HEK293 (cell line): Measurements from ENCODE around the gene SYNGR3.

Experiments used
- CTCF ChIA-PET: fragments of 350-600 bp; formaldehyde crosslinking; extraction: SDS; loops from one replicate; lab custom pipeline; 2021; ENCODE audit warnings: antibody characterized with exemption; lab: Yijun Ruan, JAX
- POLR2A ChIA-PET: fragments of 300-600 bp; formaldehyde crosslinking; extraction: SDS; loops from one replicate; lab custom pipeline; 2020; ENCODE audit warnings: antibody characterized with exemption, inconsistent platforms; lab: Yijun Ruan, JAX
- H3K27ac ChIP-seq: fragments of 200-500 bp; sonication (Bioruptor generic); 2 replicates; pipeline ENCODE4 v1.5.1; 2014; ENCODE audit warnings: low read depth, low read length, control low read depth, inconsistent platforms; ENCODE audit errors: extremely low read depth
- H3K36me3 ChIP-seq, 2 experiments: fragments of 200-500 bp in 1 of 2; sonication (Bioruptor generic) in 1 of 2; 1 replicate in 1 of 2; 2 replicates in 1 of 2; pipeline ENCODE4 v1.5.1; 2014 to 2017; ENCODE audit warnings: inconsistent platforms in 2 of 2, low read length in 2 of 2; ENCODE audit not compliant: control insufficient read depth in 2 of 2, insufficient read depth in 1 of 2
- H3K4me1 ChIP-seq: fragments of 200-500 bp; sonication (Bioruptor generic); 2 replicates; pipeline ENCODE4 v1.5.1; 2014; ENCODE audit warnings: mild to moderate bottlenecking, low read length, inconsistent platforms; ENCODE audit not compliant: control insufficient read depth, insufficient read depth
- H3K4me3 ChIP-seq: 2 replicates; pipeline ENCODE4 v1.5.1; 2011; ENCODE audit warnings: low read depth, mild to moderate bottlenecking, control low read depth, low read length, moderate library complexity
- H3K9me3 ChIP-seq: fragments of 200-500 bp; sonication (Bioruptor generic); 2 replicates; pipeline ENCODE4 v1.5.1; 2014; ENCODE audit warnings: low read depth, low read length, inconsistent platforms; ENCODE audit not compliant: control insufficient read depth, insufficient read depth
- GLIS2 ChIP-seq: fragments of 450-650 bp; formaldehyde crosslinking; IDR thresholded peaks from 2 replicates; pipeline ENCODE4 v1.5.1; 2016; ENCODE audit warnings: missing biosample characterization, missing genetic modification characterization
- KLF9 ChIP-seq: fragments of 450-650 bp; formaldehyde crosslinking; IDR thresholded peaks from 2 replicates; pipeline ENCODE4 v1.5.1; 2016; ENCODE audit warnings: missing biosample characterization, missing genetic modification characterization, low read depth
- SCRT2 ChIP-seq: fragments of 450-650 bp; formaldehyde crosslinking; IDR thresholded peaks from 2 replicates; pipeline ENCODE4 v1.5.1; 2016; ENCODE audit warnings: missing biosample characterization, missing genetic modification characterization
- TCF7L2 ChIP-seq: IDR thresholded peaks from 2 replicates; pipeline ENCODE4 v1.6.1; 2011; ENCODE audit warnings: low read depth, mild to moderate bottlenecking, inconsistent platforms, low read length, moderate library complexity, borderline replicate concordance
- ZNF16 ChIP-seq: fragments of 450-650 bp; formaldehyde crosslinking; IDR thresholded peaks from 2 replicates; pipeline ENCODE4 v1.5.1; 2016; ENCODE audit warnings: low read depth, missing biosample characterization, missing genetic modification characterization
- ZNF214 ChIP-seq: fragments of 450-650 bp; formaldehyde crosslinking; IDR thresholded peaks from 2 replicates; pipeline ENCODE4 v1.5.1; 2017; ENCODE audit warnings: missing biosample characterization, mild to moderate bottlenecking, missing genetic modification characterization, borderline replicate concordance
- ZNF248 ChIP-seq: fragments of 450-650 bp; formaldehyde crosslinking; IDR thresholded peaks from 2 replicates; pipeline ENCODE4 v1.5.1; 2017; ENCODE audit warnings: missing biosample characterization, missing genetic modification characterization
- ZNF341 ChIP-seq: fragments of 450-650 bp; formaldehyde crosslinking; IDR thresholded peaks from 2 replicates; pipeline ENCODE4; 2016; ENCODE audit warnings: low read depth, missing biosample characterization, missing genetic modification characterization
- ZNF521 ChIP-seq: fragments of 450-650 bp; formaldehyde crosslinking; IDR thresholded peaks from 2 replicates; pipeline ENCODE4 v1.5.1; 2017; ENCODE audit warnings: missing biosample characterization, mild to moderate bottlenecking, missing genetic modification characterization
- ZNF530 ChIP-seq: fragments of 450-650 bp; formaldehyde crosslinking; IDR thresholded peaks from 2 replicates; pipeline ENCODE4 v1.5.1; 2016; ENCODE audit warnings: low read depth, missing biosample characterization, missing genetic modification characterization
- ZNF610 ChIP-seq: fragments of 450-650 bp; formaldehyde crosslinking; IDR thresholded peaks from 2 replicates; pipeline ENCODE4 v1.5.1; 2016; ENCODE audit warnings: missing biosample characterization, missing genetic modification characterization, borderline replicate concordance
- ZNF624 ChIP-seq: fragments of 450-650 bp; formaldehyde crosslinking; IDR thresholded peaks from 2 replicates; pipeline ENCODE4 v1.5.1; 2017; ENCODE audit warnings: missing biosample characterization, missing genetic modification characterization
- ZNF654 ChIP-seq: fragments of 450-650 bp; formaldehyde crosslinking; IDR thresholded peaks from 2 replicates; pipeline ENCODE4 v1.5.1; 2016; ENCODE audit warnings: low read depth, missing biosample characterization, missing genetic modification characterization
- ZNF792 ChIP-seq: fragments of 450-650 bp; formaldehyde crosslinking; IDR thresholded peaks from 2 replicates; pipeline ENCODE4 v1.5.1; 2016; ENCODE audit warnings: missing biosample characterization, missing genetic modification characterization
- ZNF830 ChIP-seq: fragments of 450-650 bp; IDR thresholded peaks from 2 replicates; pipeline ENCODE4 v1.5.0; 2018; ENCODE audit warnings: missing biosample characterization, missing genetic modification characterization, low read depth, mild to moderate bottlenecking, moderate library complexity
- ZNF843 ChIP-seq: fragments of 450-650 bp; formaldehyde crosslinking; IDR thresholded peaks from 2 replicates; pipeline ENCODE4 v1.5.1; 2016; ENCODE audit warnings: missing biosample characterization, missing genetic modification characterization
- ZSCAN16 ChIP-seq: fragments of 450-650 bp; formaldehyde crosslinking; IDR thresholded peaks from 2 replicates; pipeline ENCODE4 v1.5.1; 2016; ENCODE audit warnings: missing biosample characterization, missing genetic modification characterization
- TF ChIP-seq, protein P1 (sequence below): fragments of 450-650 bp; formaldehyde crosslinking; IDR thresholded peaks from 2 replicates; pipeline ENCODE4 v1.5.1; 2016; ENCODE audit warnings: missing biosample characterization, missing genetic modification characterization
- TF ChIP-seq, protein P2 (sequence below): fragments of 450-650 bp; formaldehyde crosslinking; IDR thresholded peaks from 2 replicates; pipeline ENCODE4 v1.5.1; 2016; ENCODE audit warnings: missing biosample characterization, missing genetic modification characterization
- TF ChIP-seq, protein P3 (sequence below): fragments of 450-650 bp; formaldehyde crosslinking; IDR thresholded peaks from 2 replicates; pipeline ENCODE4 v1.5.1; 2016; ENCODE audit warnings: missing biosample characterization, missing genetic modification characterization
- TF ChIP-seq, protein P4 (sequence below): fragments of 450-650 bp; formaldehyde crosslinking; IDR thresholded peaks from 2 replicates; pipeline ENCODE4 v1.5.1; 2016; ENCODE audit warnings: missing biosample characterization, missing genetic modification characterization, borderline replicate concordance
- TF ChIP-seq, protein P5 (sequence below): fragments of 450-650 bp; formaldehyde crosslinking; IDR thresholded peaks from 2 replicates; pipeline ENCODE4 v1.5.1; 2016; ENCODE audit warnings: missing biosample characterization, missing genetic modification characterization
- TF ChIP-seq, protein P6 (sequence below): fragments of 450-650 bp; formaldehyde crosslinking; IDR thresholded peaks from 2 replicates; pipeline ENCODE4 v1.5.1; 2017; ENCODE audit warnings: missing biosample characterization, missing genetic modification characterization

SYNGR3 gene

DNA sequence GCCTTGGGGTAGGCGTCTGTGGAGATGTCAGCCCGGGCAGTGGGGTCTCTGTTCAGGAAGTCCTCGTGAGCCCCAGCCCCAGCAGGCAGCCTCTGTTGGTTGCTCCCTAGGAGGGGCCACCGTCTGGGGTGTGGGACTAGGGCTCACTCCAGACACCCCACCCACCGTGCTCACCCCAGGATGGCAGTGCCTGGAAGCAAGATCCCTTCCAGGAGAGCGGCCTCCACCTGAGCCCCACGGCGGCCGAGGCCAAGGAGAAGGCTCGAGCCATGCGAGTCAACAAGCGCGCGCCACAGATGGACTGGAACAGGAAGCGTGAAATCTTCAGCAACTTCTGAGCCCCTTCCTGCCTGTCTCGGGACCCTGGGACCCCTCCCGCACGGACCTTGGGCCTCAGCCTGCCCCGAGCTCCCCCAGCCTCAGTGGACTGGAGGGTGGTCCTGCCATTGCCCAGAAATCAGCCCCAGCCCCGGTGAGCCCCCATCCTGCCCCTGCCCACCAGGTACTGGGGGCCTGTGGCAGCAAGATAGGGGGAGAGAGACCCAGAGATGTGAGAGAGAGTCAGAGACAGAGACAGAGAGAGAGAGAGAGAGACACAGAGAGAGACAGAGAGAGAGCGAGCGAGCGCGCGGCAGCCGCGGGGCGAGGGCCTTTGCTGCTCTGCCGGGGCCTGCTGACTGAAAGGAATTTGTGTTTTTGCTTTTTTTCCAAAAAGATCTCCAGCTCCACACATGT lies 48.0 kb downstream of the SYNGR3 start (continued):
- TF ChIP-seq, protein P1, sequence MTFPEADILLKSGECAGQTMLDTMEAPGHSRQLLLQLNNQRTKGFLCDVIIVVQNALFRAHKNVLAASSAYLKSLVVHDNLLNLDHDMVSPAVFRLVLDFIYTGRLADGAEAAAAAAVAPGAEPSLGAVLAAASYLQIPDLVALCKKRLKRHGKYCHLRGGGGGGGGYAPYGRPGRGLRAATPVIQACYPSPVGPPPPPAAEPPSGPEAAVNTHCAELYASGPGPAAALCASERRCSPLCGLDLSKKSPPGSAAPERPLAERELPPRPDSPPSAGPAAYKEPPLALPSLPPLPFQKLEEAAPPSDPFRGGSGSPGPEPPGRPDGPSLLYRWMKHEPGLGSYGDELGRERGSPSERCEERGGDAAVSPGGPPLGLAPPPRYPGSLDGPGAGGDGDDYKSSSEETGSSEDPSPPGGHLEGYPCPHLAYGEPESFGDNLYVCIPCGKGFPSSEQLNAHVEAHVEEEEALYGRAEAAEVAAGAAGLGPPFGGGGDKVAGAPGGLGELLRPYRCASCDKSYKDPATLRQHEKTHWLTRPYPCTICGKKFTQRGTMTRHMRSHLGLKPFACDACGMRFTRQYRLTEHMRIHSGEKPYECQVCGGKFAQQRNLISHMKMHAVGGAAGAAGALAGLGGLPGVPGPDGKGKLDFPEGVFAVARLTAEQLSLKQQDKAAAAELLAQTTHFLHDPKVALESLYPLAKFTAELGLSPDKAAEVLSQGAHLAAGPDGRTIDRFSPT (tag by site-specific recombination): no peak
- TF ChIP-seq ZNF530 (tag by site-specific recombination): no peak
- no peak for TF ChIP-seq ZNF610 (tag by site-specific recombination)
- TF ChIP-seq ZNF792 (tag by site-specific recombination): no peak
- TF ChIP-seq ZNF830 (tag by site-specific recombination): no peak

DNA sequence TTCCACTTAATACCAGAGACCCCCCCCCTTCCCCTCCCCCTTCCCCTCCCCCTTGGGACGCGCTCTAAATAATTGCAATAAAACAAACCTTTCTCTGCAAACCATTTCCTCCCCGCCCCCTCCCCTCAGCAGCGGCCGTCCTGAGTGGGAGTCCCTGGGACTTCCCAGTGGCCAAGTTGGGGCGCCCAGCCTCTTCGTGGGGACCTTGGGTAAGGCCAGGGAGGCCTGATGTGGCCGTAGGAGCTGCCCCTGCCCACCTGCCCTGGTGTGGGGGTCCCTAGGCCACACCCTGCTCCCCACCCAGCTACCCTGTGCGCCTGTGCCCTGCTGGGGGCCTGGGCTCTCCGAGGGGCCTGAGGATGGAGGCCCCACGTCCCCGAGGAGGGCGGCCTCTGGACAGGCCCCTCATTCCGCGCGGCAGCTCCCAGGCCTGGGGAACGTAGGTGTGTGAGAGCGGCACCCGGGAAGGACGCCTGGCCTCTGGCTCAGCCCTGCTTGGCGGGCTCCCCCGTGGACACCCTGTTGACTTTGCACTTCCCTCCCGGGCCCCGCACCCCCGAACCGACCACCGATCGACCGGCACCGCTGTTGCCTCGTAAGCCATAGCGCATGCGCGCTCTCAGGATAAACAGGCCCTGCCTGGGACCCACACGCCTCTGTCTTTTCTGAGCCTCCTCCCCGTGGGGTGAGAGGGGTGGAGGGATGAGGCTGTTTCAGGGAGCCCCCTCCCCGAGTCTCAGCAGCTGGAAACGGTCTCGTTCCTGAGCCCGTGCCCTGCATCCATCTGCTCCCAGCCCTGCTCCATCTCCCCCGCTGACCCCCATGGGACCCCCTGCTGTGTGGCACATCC lies 48.8 kb downstream of the SYNGR3 start:
- H3K27ac ChIP-seq: no peak overlapping the region
- peaks cover 0 to 19% of the 10 kb centered on the region in 2 experiments; a peak in 2 of 3 replicates for H3K36me3 ChIP-seq
- no peak overlapping the region for H3K4me3 ChIP-seq
- peaks cover 4% of the 10 kb centered on the region; the same call in 1 of the 2 replicates for H3K4me1 ChIP-seq
- CTCF ChIA-PET: no interaction called here
- POLR2A ChIA-PET: interaction anchor here (1.3 to 2.4 kb wide), 2 partner anchors 9 to 11 kb away, joined by 4 to 6 read pairs; partner anchors contain the start of genes NTHL1 and TSC2
- H3K9me3 ChIP-seq: no peaks in the 10 kb centered on the region
- no peak for TF ChIP-seq ZNF16 (tag by site-specific recombination)
- no peak for TF ChIP-seq ZNF654 (tag by site-specific recombination)
- TF ChIP-seq, protein P2, sequence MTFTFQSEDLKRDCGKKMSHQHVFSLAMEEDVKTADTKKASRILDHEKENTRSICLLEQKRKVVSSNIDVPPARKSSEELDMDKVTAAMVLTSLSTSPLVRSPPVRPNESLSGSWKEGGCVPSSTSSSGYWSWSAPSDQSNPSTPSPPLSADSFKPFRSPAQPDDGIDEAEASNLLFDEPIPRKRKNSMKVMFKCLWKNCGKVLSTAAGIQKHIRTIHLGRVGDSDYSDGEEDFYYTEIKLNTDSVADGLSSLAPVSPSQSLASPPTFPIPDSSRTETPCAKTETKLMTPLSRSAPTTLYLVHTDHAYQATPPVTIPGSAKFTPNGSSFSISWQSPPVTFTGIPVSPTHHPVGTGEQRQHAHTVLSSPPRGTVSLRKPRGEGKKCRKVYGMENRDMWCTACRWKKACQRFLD (tag by site-specific recombination): no peak
- TF ChIP-seq ZNF521 (tag by site-specific recombination): no peak
- TF ChIP-seq GLIS2 (tag by site-specific recombination): peak; percentile 42
- TF ChIP-seq, protein P3, sequence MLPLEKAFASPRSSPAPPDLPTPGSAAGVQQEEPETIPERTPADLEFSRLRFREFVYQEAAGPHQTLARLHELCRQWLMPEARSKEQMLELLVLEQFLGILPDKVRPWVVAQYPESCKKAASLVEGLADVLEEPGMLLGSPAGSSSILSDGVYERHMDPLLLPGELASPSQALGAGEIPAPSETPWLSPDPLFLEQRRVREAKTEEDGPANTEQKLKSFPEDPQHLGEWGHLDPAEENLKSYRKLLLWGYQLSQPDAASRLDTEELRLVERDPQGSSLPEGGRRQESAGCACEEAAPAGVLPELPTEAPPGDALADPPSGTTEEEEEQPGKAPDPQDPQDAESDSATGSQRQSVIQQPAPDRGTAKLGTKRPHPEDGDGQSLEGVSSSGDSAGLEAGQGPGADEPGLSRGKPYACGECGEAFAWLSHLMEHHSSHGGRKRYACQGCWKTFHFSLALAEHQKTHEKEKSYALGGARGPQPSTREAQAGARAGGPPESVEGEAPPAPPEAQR (tag by site-specific recombination): no peak
- no peak for TF ChIP-seq ZSCAN16 (tag by site-specific recombination)
- no peak for TF ChIP-seq ZNF248
- TF ChIP-seq KLF9 (tag by site-specific recombination): no peak
- no peak for TF ChIP-seq ZNF624
- TF ChIP-seq, protein P4, sequence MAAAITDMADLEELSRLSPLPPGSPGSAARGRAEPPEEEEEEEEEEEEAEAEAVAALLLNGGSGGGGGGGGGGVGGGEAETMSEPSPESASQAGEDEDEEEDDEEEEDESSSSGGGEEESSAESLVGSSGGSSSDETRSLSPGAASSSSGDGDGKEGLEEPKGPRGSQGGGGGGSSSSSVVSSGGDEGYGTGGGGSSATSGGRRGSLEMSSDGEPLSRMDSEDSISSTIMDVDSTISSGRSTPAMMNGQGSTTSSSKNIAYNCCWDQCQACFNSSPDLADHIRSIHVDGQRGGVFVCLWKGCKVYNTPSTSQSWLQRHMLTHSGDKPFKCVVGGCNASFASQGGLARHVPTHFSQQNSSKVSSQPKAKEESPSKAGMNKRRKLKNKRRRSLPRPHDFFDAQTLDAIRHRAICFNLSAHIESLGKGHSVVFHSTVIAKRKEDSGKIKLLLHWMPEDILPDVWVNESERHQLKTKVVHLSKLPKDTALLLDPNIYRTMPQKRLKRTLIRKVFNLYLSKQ: no peak
- no peak for TF ChIP-seq TCF7L2
- no peak for TF ChIP-seq ZNF214
- TF ChIP-seq SCRT2 (tag by site-specific recombination): no peak
- TF ChIP-seq ZNF341 (tag by site-specific recombination): peak; percentile 77
- no peak for TF ChIP-seq ZNF843 (tag by site-specific recombination)
- TF ChIP-seq, protein P5, sequence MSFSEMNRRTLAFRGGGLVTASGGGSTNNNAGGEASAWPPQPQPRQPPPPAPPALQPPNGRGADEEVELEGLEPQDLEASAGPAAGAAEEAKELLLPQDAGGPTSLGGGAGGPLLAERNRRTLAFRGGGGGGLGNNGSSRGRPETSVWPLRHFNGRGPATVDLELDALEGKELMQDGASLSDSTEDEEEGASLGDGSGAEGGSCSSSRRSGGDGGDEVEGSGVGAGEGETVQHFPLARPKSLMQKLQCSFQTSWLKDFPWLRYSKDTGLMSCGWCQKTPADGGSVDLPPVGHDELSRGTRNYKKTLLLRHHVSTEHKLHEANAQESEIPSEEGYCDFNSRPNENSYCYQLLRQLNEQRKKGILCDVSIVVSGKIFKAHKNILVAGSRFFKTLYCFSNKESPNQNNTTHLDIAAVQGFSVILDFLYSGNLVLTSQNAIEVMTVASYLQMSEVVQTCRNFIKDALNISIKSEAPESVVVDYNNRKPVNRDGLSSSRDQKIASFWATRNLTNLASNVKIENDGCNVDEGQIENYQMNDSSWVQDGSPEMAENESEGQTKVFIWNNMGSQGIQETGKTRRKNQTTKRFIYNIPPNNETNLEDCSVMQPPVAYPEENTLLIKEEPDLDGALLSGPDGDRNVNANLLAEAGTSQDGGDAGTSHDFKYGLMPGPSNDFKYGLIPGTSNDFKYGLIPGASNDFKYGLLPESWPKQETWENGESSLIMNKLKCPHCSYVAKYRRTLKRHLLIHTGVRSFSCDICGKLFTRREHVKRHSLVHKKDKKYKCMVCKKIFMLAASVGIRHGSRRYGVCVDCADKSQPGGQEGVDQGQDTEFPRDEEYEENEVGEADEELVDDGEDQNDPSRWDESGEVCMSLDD (tag by site-specific recombination): peak; percentile 27; the same call in 1 of the 2 replicates
- TF ChIP-seq, protein P6, sequence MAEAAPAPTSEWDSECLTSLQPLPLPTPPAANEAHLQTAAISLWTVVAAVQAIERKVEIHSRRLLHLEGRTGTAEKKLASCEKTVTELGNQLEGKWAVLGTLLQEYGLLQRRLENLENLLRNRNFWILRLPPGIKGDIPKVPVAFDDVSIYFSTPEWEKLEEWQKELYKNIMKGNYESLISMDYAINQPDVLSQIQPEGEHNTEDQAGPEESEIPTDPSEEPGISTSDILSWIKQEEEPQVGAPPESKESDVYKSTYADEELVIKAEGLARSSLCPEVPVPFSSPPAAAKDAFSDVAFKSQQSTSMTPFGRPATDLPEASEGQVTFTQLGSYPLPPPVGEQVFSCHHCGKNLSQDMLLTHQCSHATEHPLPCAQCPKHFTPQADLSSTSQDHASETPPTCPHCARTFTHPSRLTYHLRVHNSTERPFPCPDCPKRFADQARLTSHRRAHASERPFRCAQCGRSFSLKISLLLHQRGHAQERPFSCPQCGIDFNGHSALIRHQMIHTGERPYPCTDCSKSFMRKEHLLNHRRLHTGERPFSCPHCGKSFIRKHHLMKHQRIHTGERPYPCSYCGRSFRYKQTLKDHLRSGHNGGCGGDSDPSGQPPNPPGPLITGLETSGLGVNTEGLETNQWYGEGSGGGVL: no peak
